CD4-positive, CD25-positive, alpha-beta regulatory T cell (primary cell): ENCODE data around the gene IFI27L1. TPM values are rescaled to one million over a fixed set of nuclear protein-coding genes. Genes with fewer than 3 reads are reported as not detected.

Source experiments
- ATAC-seq, 2 donors: fragments of 150-1000 bp; cut with Tn5 transposase; one replicate each; pipeline ENCODE4 v1.10.0; 2021; ENCODE audit warnings: low read depth in 2 of 2, moderate number of reproducible peaks in 2 of 2, moderate library complexity in 1 of 2
- DNase-seq, 3 donors: peaks; one replicate each; pipeline versions ENCODE4 v3.0.0 to v3.0.0-alpha.2; 2012 to 2022; ENCODE audit warnings: mixed read lengths in 1 of 3
- H3K27ac ChIP-seq: one replicate; pipeline ENCODE4 v1.7.0; 2013; ENCODE audit warnings: mild to moderate bottlenecking, low read length; ENCODE audit not compliant: insufficient read depth, poor library complexity, severe bottlenecking
- H3K27me3 ChIP-seq: one replicate; pipeline ENCODE4 v1.7.0; 2013; ENCODE audit warnings: low read length; ENCODE audit not compliant: control insufficient read depth, insufficient read depth
- H3K36me3 ChIP-seq: one replicate; pipeline ENCODE4 v1.7.0; 2013; ENCODE audit warnings: mild to moderate bottlenecking, low read length, moderate library complexity; ENCODE audit not compliant: control insufficient read depth, insufficient read depth
- H3K4me1 ChIP-seq: 2 replicates; pipeline ENCODE4 v1.7.0; 2013; ENCODE audit warnings: mild to moderate bottlenecking, low read length; ENCODE audit not compliant: insufficient read depth, control insufficient read depth, poor library complexity, severe bottlenecking
- H3K4me3 ChIP-seq: one replicate; pipeline ENCODE4 v1.7.0; 2013; ENCODE audit warnings: low read depth, mild to moderate bottlenecking, low read length, moderate library complexity
- H3K9me3 ChIP-seq, 2 experiments: 1 replicate in 1 of 2; 2 replicates in 1 of 2; pipeline ENCODE4 v1.7.0; 2013; ENCODE audit warnings: low read length in 2 of 2, mild to moderate bottlenecking in 1 of 2, moderate library complexity in 1 of 2; ENCODE audit not compliant: control insufficient read depth in 2 of 2
- H3K27ac Mint-ChIP-seq, 3 donors: one replicate each; pipeline ENCODE4 v1.8.0; 2020 to 2022; ENCODE audit warnings: mild to moderate bottlenecking in 3 of 3, mixed read lengths in 3 of 3, moderate library complexity in 2 of 3
- H3K27me3 Mint-ChIP-seq: one replicate; pipeline ENCODE4 v1.8.0; 2022; ENCODE audit warnings: mild to moderate bottlenecking, mixed read lengths
- H3K36me3 Mint-ChIP-seq: one replicate; pipeline ENCODE4 v1.8.0; 2020; ENCODE audit warnings: mixed read lengths
- H3K4me1 Mint-ChIP-seq, 4 donors: one replicate each; pipeline ENCODE4 v1.8.0; 2020 to 2022; ENCODE audit warnings: mixed read lengths in 4 of 4, mild to moderate bottlenecking in 1 of 4
- H3K4me3 Mint-ChIP-seq, 4 donors: one replicate each; pipeline ENCODE4 v1.8.0; 2020 to 2022; ENCODE audit warnings: mild to moderate bottlenecking in 4 of 4, mixed read lengths in 4 of 4, moderate library complexity in 3 of 4
- H3K9me3 Mint-ChIP-seq, 7 donors: one replicate each; pipeline ENCODE4 v1.8.0; 2020 to 2022; ENCODE audit warnings: mixed read lengths in 7 of 7, mild to moderate bottlenecking in 3 of 7, moderate library complexity in 2 of 7
- polyA plus RNA-seq, 4 donors: library from polyadenylated mRNA; unstranded; fragments of 300-500 nt; fragmentation: Illumina TruSeq; gene quantifications; one replicate each; pipeline ENCODE4 v1.2.3, GENCODE V29; 2021
- total RNA-seq: library from RNA; stranded (reverse); gene quantifications from one replicate; pipeline ENCODE4 v1.2.3, GENCODE V29; 2022

The IFI27L1 gene
- total and polyA plus RNA-seq, 5 donors from 2014 or later, result 5.8 to 12.0 (median 10.8) TPM

DNA sequence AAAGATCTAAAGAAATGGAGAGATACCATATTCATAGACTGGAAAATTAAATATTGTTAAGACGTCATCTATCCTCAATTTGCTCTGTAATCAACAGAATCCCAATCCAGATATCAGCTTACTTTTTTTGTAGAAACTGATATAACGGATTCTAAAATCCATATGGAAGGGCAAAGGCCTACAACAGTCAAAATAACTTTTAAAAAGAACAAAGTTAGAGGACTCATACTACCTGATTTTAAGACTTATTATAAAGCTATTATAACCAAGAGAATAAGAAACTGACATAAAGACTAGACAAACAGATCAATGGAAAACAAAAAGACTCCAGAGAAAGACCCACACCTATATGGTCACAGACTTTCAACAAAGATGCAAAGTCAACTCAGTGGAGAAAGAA, 6.1 kb upstream of the IFI27L1 start:
- DNase-seq, result no peak
- H3K4me1 ChIP-seq, result peaks cover 31% of the 10 kb centered on the region
- no peak overlapping the region for H3K27ac ChIP-seq
- Mint-ChIP-seq H3K4me1 (peaks cover 47 to 80% (median 57%) of the 10 kb centered on the region in 4 donors), H3K9me3 (peaks cover 5 to 29% (median 15%) of the 10 kb centered on the region in 7 donors), H3K4me3 (peak overlapping the region; percentile 66 to 100 (median 88)), H3K27me3 (no peaks in the 10 kb centered on the region), H3K27ac (no peak overlapping the region), H3K36me3 (peaks cover 64% of the 10 kb centered on the region)
- ATAC-seq, result no peak
- H3K27me3 ChIP-seq, result no peaks in the 10 kb centered on the region
- H3K4me3 ChIP-seq, result peak overlapping the region; percentile 64
- peaks cover 56% of the 10 kb centered on the region for H3K36me3 ChIP-seq
- H3K9me3 ChIP-seq, result peaks cover 23 to 27% of the 10 kb centered on the region in 2 experiments

DNA sequence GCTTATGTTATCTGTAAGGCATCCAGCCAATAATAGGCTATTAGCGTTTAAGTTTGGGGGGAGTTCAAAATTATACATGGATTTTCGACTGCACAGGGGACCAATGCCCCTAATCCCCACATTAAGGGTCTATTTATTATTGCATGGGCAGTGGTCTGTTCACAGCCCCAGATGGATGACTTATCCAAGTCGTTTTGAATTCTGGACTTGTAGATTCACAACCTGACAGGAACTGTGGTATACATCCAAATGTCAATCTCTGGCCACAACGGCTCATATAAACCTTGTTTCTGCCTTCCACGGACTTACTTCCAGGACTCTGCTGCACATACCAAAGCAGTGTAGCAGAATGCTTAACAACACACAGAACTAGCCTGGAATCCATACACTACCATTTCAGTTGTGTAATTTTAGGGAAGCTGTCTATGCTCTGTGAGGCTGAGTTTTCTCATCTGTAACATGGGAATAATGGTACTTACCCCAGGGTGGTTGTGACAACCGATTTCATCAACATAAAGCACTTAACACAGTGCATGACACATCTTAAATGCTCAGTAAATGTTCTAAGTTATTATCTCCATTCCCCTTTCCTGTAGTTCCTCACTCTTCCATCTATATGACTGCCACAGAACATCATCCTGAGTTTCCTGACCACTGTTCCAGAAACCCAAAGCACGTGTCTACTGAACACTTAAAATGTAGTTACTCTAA, 3.8 kb upstream of the IFI27L1 start:
- H3K9me3 Mint-ChIP-seq, result peaks cover under 1 to 17% (median 9%) of the 10 kb centered on the region in 7 donors
- H3K4me1 Mint-ChIP-seq, result peaks cover 43 to 71% (median 53%) of the 10 kb centered on the region in 4 donors
- H3K4me3 Mint-ChIP-seq, result peak overlapping the region; percentile 95 to 100 (median 98)
- H3K27ac Mint-ChIP-seq, result peak overlapping the region in 1 of 3 donors; percentile 99
- Histone ChIP-seq H3K4me3 (peak overlapping the region; percentile 96), H3K36me3 (peaks cover 50% of the 10 kb centered on the region), H3K4me1 (peaks cover 32% of the 10 kb centered on the region), H3K9me3 (peaks cover 20 to 23% of the 10 kb centered on the region in 2 experiments), H3K27ac (no peak overlapping the region), H3K27me3 (no peaks in the 10 kb centered on the region)
- H3K27me3 Mint-ChIP-seq, result peaks cover 6% of the 10 kb centered on the region
- peaks cover 47% of the 10 kb centered on the region for H3K36me3 Mint-ChIP-seq
- no peak for ATAC-seq
- DNase-seq, result no peak

- DNase-seq (no peak), ATAC-seq (no peak)
- Mint-ChIP-seq H3K4me3 (peak overlapping the region; percentile 95 to 100 (median 98)), H3K27ac (peak overlapping the region in 1 of 3 donors; percentile 99), H3K9me3 (peaks cover 0 to 15% (median 7%) of the 10 kb centered on the region in 7 donors), H3K27me3 (peaks cover 6% of the 10 kb centered on the region), H3K4me1 (peaks cover 44 to 68% (median 54%) of the 10 kb centered on the region in 4 donors), H3K36me3 (peaks cover 45% of the 10 kb centered on the region)
- Histone ChIP-seq H3K4me1 (peaks cover 32% of the 10 kb centered on the region), H3K27ac (no peak overlapping the region), H3K36me3 (peaks cover 46% of the 10 kb centered on the region), H3K4me3 (peak overlapping the region; percentile 96), H3K9me3 (peaks cover 20 to 23% of the 10 kb centered on the region in 2 experiments), H3K27me3 (no peaks in the 10 kb centered on the region)
These were observed 3.3 kb upstream of the IFI27L1 start for GRCh38 chr14:94077823-94078222.

DNA sequence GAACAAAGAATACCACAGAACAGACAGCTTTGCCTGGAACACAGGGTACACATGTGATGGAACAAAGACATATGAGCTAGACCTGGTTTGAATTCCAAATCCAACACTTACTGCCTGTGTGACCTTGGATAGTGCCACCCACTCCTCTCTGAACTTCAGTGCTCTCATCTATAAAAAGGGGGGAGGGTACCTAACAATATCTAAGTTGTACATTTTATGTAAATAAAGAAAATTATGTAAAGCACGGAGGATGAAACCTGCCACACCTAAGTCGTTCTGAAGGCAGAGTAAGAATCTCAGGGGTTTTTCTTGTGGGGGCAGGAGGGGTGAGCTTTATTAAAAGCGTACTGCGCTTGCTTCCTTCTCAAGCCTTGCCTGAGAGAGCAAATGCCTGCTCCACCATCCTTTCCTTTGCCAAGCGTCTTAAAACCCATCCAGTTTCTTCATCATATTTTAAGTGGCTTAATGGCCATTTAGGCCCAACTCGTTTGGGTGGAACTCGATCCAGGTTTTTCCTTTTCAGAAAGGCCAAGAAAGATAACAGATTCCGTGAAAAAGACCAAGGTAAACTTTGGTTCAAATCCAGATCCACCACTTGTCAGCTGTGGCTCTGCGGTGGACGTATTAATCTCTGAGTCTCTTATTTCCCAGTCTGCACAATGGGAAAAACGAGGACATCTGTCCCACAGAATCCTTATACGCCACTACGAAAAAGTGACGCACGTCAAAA, 1.1 kb upstream of the IFI27L1 start:
- H3K27ac ChIP-seq, result peak overlapping the region; percentile 93
- H3K4me1 ChIP-seq, result peaks cover 32% of the 10 kb centered on the region
- DNase-seq (peak in 2 of 3 donors; percentile 22 to 45), ATAC-seq (no peak)
- peak overlapping the region; percentile 95 to 100 (median 98) for H3K4me3 Mint-ChIP-seq
- H3K27ac Mint-ChIP-seq, result peak overlapping the region; percentile 97 to 100 (median 99)
- H3K9me3 ChIP-seq, result peaks cover 6 to 11% of the 10 kb centered on the region in 2 experiments
- H3K4me1 Mint-ChIP-seq, result peaks cover 38 to 58% (median 49%) of the 10 kb centered on the region in 4 donors
- H3K36me3 Mint-ChIP-seq, result peaks cover 33% of the 10 kb centered on the region
- peak overlapping the region; percentile 96 for H3K4me3 ChIP-seq
- peaks cover 6% of the 10 kb centered on the region for H3K27me3 Mint-ChIP-seq
- peaks cover 37% of the 10 kb centered on the region for H3K36me3 ChIP-seq
- H3K27me3 ChIP-seq, result no peaks in the 10 kb centered on the region
- peaks cover 0 to 9% (median 4%) of the 10 kb centered on the region in 7 donors for H3K9me3 Mint-ChIP-seq

DNA sequence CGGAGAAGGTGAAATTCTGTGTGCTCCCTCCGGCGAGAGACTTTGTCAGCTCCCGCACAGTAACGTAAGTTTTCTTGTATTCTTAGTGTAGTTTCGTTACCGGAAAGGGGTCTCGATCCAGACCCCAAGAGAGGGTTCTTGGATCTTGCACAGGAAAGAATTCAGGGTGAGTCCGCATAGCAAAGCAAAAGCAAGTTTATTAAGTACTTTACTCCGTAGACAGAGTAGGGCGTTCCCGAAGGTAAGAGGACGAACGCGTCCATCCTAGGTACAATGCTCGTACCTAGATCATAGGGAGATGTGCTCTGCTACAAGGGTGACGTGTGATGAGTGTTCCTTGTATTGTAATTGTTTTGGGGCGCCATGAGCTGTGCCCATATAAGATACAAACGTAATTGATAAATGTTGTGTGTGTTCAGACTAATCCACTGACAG, 293 bp downstream of the IFI27L1 start:
- peaks cover 31 to 46% (median 40%) of the 10 kb centered on the region in 4 donors for H3K4me1 Mint-ChIP-seq
- H3K27ac ChIP-seq, result peak overlapping the region; percentile 93
- H3K4me3 Mint-ChIP-seq, result peak overlapping the region; percentile 95 to 100 (median 98)
- no peaks in the 10 kb centered on the region for H3K9me3 ChIP-seq
- peak overlapping the region; percentile 94 for H3K4me3 ChIP-seq
- no peaks in the 10 kb centered on the region for H3K27me3 ChIP-seq
- H3K27me3 Mint-ChIP-seq, result peaks cover 6% of the 10 kb centered on the region
- ATAC-seq (no peak), DNase-seq (no peak)
- peaks cover 0 to 2% (median 0%) of the 10 kb centered on the region in 7 donors for H3K9me3 Mint-ChIP-seq
- H3K27ac Mint-ChIP-seq, result peak overlapping the region; percentile 97 to 100 (median 99)
- H3K36me3 ChIP-seq, result peaks cover 24% of the 10 kb centered on the region
- H3K36me3 Mint-ChIP-seq, result peaks cover 22% of the 10 kb centered on the region
- peaks cover 32% of the 10 kb centered on the region for H3K4me1 ChIP-seq

- Histone ChIP-seq H3K36me3 (no peaks in the 10 kb centered on the region), H3K4me3 (no peak overlapping the region), H3K9me3 (no peaks in the 10 kb centered on the region), H3K4me1 (no peaks in the 10 kb centered on the region), H3K27me3 (no peaks in the 10 kb centered on the region), H3K27ac (no peak overlapping the region)
- ATAC-seq, result no peak
- no peaks in the 10 kb centered on the region for H3K9me3 Mint-ChIP-seq
- DNase-seq, result no peak
- H3K27me3 Mint-ChIP-seq, result no peaks in the 10 kb centered on the region
- no peak overlapping the region for H3K4me3 Mint-ChIP-seq
- no peak overlapping the region for H3K27ac Mint-ChIP-seq
- no peaks in the 10 kb centered on the region for H3K36me3 Mint-ChIP-seq
- peaks cover 0 to 1% (median 0%) of the 10 kb centered on the region in 4 donors for H3K4me1 Mint-ChIP-seq
These were observed 6.8 kb downstream of the IFI27L1 start for GRCh38 chr14:94087891-94088290.

GRCh38 chr14:94088516-94088915, 7.4 kb downstream of the IFI27L1 start:
- Mint-ChIP-seq H3K4me3 (no peak overlapping the region), H3K27ac (no peak overlapping the region), H3K9me3 (no peaks in the 10 kb centered on the region), H3K4me1 (no peaks in the 10 kb centered on the region), H3K27me3 (no peaks in the 10 kb centered on the region), H3K36me3 (no peaks in the 10 kb centered on the region)
- Histone ChIP-seq H3K36me3 (no peaks in the 10 kb centered on the region), H3K4me3 (no peak overlapping the region), H3K27ac (no peak overlapping the region), H3K27me3 (no peaks in the 10 kb centered on the region), H3K9me3 (no peaks in the 10 kb centered on the region), H3K4me1 (no peaks in the 10 kb centered on the region)
- DNase-seq (no peak), ATAC-seq (no peak)
